Measurements from ENCODE around the gene COMTD1. TPM values are rescaled to one million over a fixed set of nuclear protein-coding genes. Genes with fewer than 3 reads are reported as not detected.

Gene COMTD1
- total and polyA plus RNA-seq, 2 donors (not counting 3 experiments of a cell fraction or from before 2014, with no cell fraction given): 18.4 to 18.6 TPM

- Histone ChIP-seq H3K9ac (replicated peaks; ENCODE audit: extremely low read depth, insufficient read depth, low read length) (no peak overlapping the region), H4K20me1 (replicated peaks; ENCODE audit: control insufficient read depth, extremely low read depth, insufficient read depth, low read length) (no peaks in the 10 kb centered on the region), H3K9me3 (replicated peaks; ENCODE audit: control insufficient read depth, insufficient read depth, low read length) (no peaks in the 10 kb centered on the region), H3K4me2 (ENCODE audit: insufficient read depth, low read length) (no peak overlapping the region), H3K4me1 (ENCODE audit: control insufficient read depth, extremely low read depth, insufficient read depth, low read length) (no peaks in the 10 kb centered on the region), H3K9me1 (replicated peaks; ENCODE audit: control insufficient read depth, extremely low read depth, insufficient read depth, low read length) (no peaks in the 10 kb centered on the region), H3K36me3 (ENCODE audit: control insufficient read depth in 2 of 2, extremely low read depth in 1 of 2, insufficient read depth in 2 of 2, low read length in 2 of 2) (no peaks in the 10 kb centered on the region), H3K4me3 (replicated peaks in 1 of 3; ENCODE audit: insufficient read depth in 1 of 3, low read depth in 1 of 3, low read length in 3 of 3) (no peak overlapping the region), H3K79me2 (ENCODE audit: control insufficient read depth, insufficient read depth, low read length) (no peaks in the 10 kb centered on the region), H3K27ac (ENCODE audit: insufficient read depth, low read depth, low read length) (no peak overlapping the region), H2AFZ (ENCODE audit: low read depth, low read length) (no peak overlapping the region), H3K27me3 (ENCODE audit: control insufficient read depth in 2 of 2, insufficient read depth in 2 of 2, low read length in 2 of 2) (no peaks in the 10 kb centered on the region)
- DNase-seq (ENCODE audit: low read depth, low spot score): no peak
- POLR2A ChIA-PET: no interaction called here
- intact Hi-C loops (cut with micrococcal nuclease): no loop called here
- TF ChIP-seq JUN (IDR thresholded peaks at IDR 0.05; ENCODE audit: borderline replicate concordance, insufficient read depth, insufficient read length, low read depth) (no peak), FOS (IDR thresholded peaks at IDR 0.05; ENCODE audit: borderline replicate concordance, insufficient read depth, low read length) (no peak), POLR2AphosphoS5 (IDR thresholded peaks at IDR 0.05; ENCODE audit: insufficient read depth, low read depth, low read length) (no peak), CTCF (IDR thresholded peaks at IDR 0.05; ENCODE audit: extremely low read depth in 1 of 2, insufficient read depth in 1 of 2, low read depth in 1 of 2, low read length in 2 of 2) (no peak), EZH2 (IDR thresholded peaks at IDR 0.05; ENCODE audit: borderline replicate concordance, low read depth, low read length, severe bottlenecking) (no peak), GATA2 (IDR thresholded peaks at IDR 0.05; ENCODE audit: insufficient read depth, insufficient read length, low read depth, low read length) (no peak), MAX (IDR thresholded peaks at IDR 0.05; ENCODE audit: insufficient read depth, insufficient read length) (no peak), POLR2A (IDR thresholded peaks at IDR 0.05; ENCODE audit: low read depth, low read length) (no peak), MYC (IDR thresholded peaks at IDR 0.05; ENCODE audit: low read depth, low read length) (no peak)
- BruUV-seq (replicated peaks): no TSS peak
- CTCF ChIA-PET: no interaction called here
- dilution Hi-C loops (cut with MboI; ENCODE audit: extremely low pct_ligation_motif_present, low sequenced_read_pairs): no loop called here
- no peak for FAIRE-seq
Measured at GRCh38 chr10:75265856-75266255, 30.1 kb upstream of the COMTD1 start.
